ENCODE data around the gene MRPL28. TPM values are rescaled to one million over a fixed set of nuclear protein-coding genes. Genes with fewer than 3 reads are reported as not detected.
A peak's percentile ranks its signal among the peaks of the same experiment; 100 is the strongest.

The MRPL28 gene
- total and polyA plus RNA-seq, 9 donors: 46.1 to 52.6 (median 49.8) TPM

DNA sequence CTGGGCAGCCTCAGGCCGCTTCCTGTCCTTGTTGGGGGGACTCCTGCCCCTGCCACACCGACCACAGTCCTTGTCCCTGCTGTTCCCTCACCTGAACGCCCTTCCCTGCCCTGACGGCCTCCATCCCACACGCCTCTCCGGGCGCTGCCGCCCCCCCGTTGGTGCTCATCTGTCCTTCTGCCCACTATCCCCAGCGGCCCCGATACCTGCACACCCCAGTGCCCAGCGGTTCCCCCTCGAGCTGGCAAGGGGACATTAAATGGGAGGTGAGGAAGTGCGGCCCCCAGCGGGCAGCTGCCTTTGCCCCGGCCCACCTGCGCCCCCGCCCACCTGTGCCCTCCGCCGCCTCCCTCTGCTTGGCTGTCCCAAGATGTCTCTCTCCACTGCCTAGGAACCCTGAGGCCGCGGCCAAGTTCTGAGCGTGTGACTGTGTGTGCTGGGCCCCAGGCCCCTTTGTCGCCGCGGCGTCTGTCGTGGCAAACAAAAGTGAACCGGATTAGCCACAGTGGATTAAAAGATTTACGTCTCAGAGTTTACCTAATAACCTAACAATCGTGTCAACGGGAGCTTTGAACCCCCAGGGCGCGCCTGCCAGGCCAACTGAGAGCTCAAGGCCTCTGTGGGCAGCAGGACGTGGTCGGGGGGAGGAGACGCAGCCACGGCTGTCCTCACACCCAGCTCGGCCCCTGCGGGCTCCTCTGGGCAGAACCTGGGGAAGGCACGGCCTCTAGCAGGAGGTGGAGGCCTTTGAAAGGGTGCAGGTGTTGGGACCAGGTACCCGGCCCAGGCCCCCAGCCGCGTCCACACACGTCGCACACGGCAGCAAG, 10.3 kb downstream of the MRPL28 start:
- H3K9me3 ChIP-seq (replicated peaks; ENCODE audit: control insufficient read depth, low read depth, low read length): no peaks in the 10 kb centered on the region
- H3K4me1 ChIP-seq (ENCODE audit: control insufficient read depth, insufficient read depth, low read length): no peaks in the 10 kb centered on the region
- H3K27ac ChIP-seq (ENCODE audit: low read length): no peak overlapping the region
- H3K27me3 ChIP-seq (ENCODE audit: control insufficient read depth, insufficient read depth, low read length): peaks cover 11% of the 10 kb centered on the region
- DNase-seq: no peak
- H3K4me3 ChIP-seq (ENCODE audit: low read length): no peak overlapping the region
- 84% methylated on average over 32 of the region's 47 CpGs for WGBS (ENCODE audit: insufficient coverage)
- no peaks in the 10 kb centered on the region for H3K36me3 ChIP-seq (ENCODE audit: control insufficient read depth, insufficient read depth, low read length)

DNA sequence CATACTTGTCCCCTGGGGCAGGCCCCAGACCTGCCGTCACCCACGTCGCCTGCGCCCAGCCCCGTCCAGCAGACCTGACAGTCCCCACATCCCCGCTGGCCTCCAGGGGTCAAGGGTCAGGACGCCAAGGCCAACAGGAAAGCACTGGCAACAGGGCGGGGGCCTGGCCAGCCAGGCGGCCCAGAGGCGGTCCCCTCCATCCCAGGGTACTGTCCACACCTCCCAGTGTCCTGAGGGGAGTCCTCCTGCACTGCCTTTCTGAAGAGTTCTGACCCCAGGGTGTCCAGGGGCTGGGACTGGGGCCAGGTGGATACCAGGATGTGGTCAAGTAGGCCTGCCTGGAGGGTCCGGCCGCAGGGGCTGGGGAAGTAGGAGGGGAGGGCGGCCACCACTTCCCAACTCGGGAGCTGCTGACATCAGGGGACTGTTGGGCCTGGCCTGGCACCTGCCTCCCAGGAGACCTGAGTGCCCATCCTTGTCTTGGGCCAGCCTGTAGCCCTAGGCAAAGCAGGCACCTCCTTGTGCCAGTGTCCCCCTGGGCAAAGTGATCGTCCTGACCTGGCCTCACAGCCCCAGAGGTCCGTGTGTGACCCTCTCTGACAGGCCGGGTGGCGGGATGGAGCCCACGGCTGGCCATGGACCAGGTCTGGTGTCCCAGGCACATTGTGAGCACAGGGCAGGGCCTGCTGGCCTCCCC, 11.1 kb downstream of the MRPL28 start:
- 54% methylated on average over 16 of the region's 19 CpGs for WGBS (ENCODE audit: insufficient coverage)
- Histone ChIP-seq H3K36me3 (ENCODE audit: control insufficient read depth, insufficient read depth, low read length) (no peaks in the 10 kb centered on the region), H3K4me3 (ENCODE audit: low read length) (no peak overlapping the region), H3K27me3 (ENCODE audit: control insufficient read depth, insufficient read depth, low read length) (peaks cover 5% of the 10 kb centered on the region), H3K27ac (ENCODE audit: low read length) (no peak overlapping the region), H3K4me1 (ENCODE audit: control insufficient read depth, insufficient read depth, low read length) (no peaks in the 10 kb centered on the region), H3K9me3 (replicated peaks; ENCODE audit: control insufficient read depth, low read depth, low read length) (no peaks in the 10 kb centered on the region)
- no peak for DNase-seq

DNA sequence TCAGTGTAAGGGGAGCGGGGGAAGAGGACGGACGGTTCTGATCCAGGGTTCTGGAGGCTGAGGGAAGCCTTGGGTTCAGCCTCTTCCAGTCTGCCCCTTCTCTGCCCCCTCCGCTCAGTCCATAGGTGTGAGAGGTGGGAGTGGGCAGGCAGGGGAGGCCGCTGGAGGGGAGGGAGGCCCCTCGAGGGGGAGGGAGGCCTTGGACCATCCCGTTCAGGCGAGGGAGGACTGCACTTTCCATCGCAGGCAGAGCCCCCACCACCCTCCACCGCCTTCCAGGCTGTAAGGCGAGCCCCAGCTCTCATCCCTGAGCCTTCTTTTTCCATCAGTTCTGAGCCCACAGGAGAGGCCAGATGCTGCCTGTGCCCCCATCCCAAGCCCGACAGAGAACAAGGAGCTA, 13.6 kb downstream of the MRPL28 start:
- Histone ChIP-seq H3K27me3 (ENCODE audit: control insufficient read depth, insufficient read depth, low read length) (no peaks in the 10 kb centered on the region), H3K9me3 (replicated peaks; ENCODE audit: control insufficient read depth, low read depth, low read length) (no peaks in the 10 kb centered on the region), H3K36me3 (ENCODE audit: control insufficient read depth, insufficient read depth, low read length) (no peaks in the 10 kb centered on the region), H3K4me3 (ENCODE audit: low read length) (no peak overlapping the region), H3K4me1 (ENCODE audit: control insufficient read depth, insufficient read depth, low read length) (peaks cover 4% of the 10 kb centered on the region), H3K27ac (ENCODE audit: low read length) (no peak overlapping the region)
- DNase-seq: no peak
- 43% methylated on average over 6 of the region's 12 CpGs for WGBS (ENCODE audit: insufficient coverage)

DNA sequence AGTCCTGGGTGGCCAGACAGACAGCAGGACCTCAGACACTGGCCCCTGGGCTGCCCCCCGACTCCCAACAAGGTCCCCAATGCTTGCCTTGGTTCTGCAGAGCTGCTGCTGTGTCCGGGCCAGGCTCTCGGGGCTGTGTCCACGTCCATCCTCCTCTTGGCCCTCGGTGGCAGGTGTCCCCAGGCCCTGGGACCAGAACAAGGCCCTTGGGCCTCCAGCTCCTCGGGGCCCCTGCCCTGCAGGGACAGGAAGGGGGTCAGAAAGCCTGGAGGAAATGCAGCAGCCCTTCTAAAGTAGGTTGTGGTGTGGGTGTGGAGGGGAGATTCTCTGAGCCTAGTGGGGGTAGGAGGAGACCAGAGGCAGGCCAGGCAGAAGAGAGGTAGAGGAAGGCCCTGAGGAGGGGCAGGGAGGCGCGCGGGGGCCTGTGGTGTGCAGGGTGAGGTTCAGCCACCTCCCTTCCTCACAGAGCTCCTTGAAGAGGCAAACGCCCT, 15.3 kb downstream of the MRPL28 start:
- Histone ChIP-seq H3K36me3 (ENCODE audit: control insufficient read depth, insufficient read depth, low read length) (peaks cover 6% of the 10 kb centered on the region), H3K4me3 (ENCODE audit: low read length) (no peak overlapping the region), H3K9me3 (replicated peaks; ENCODE audit: control insufficient read depth, low read depth, low read length) (no peaks in the 10 kb centered on the region), H3K4me1 (ENCODE audit: control insufficient read depth, insufficient read depth, low read length) (peaks cover 12% of the 10 kb centered on the region), H3K27ac (ENCODE audit: low read length) (no peak overlapping the region), H3K27me3 (ENCODE audit: control insufficient read depth, insufficient read depth, low read length) (no peaks in the 10 kb centered on the region)
- DNase-seq: no peak
- WGBS (ENCODE audit: insufficient coverage): 70% methylated on average over 10 of the region's 10 CpGs

DNA sequence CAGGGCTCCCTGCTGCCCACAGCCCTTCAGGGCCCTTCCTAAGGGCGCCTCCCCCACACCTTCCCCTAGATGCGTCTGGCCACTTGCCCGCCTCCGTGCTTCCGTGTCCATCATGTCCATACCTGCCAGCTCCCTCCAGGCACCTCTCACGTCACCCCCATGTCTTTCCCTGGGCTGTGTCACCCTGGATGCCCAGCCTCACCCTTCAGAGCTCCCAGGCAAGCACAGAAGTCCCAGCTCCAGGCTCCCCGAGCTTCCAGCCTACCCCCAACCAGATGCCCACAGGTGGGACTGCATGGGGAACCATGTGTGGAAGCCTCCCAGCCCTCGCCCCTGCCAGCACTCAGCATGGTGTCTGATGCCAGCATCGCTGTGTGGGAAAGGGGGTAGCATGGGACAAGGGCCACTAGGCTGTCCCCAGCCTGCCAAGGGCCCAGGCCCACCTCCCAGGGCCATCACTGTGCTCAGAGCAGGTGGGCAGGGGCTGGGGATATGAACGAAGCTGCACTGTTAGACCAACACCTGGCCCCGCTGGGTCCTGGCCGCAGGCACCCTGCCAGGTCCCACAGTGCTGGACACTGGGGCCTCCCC, 16.0 kb downstream of the MRPL28 start:
- Histone ChIP-seq H3K27ac (ENCODE audit: low read length) (no peak overlapping the region), H3K4me3 (ENCODE audit: low read length) (no peak overlapping the region), H3K27me3 (ENCODE audit: control insufficient read depth, insufficient read depth, low read length) (no peaks in the 10 kb centered on the region), H3K36me3 (ENCODE audit: control insufficient read depth, insufficient read depth, low read length) (peaks cover 12% of the 10 kb centered on the region), H3K4me1 (ENCODE audit: control insufficient read depth, insufficient read depth, low read length) (peaks cover 12% of the 10 kb centered on the region), H3K9me3 (replicated peaks; ENCODE audit: control insufficient read depth, low read depth, low read length) (no peaks in the 10 kb centered on the region)
- no peak for DNase-seq
- 79% methylated on average over 10 of the region's 12 CpGs for WGBS (ENCODE audit: insufficient coverage)

DNA sequence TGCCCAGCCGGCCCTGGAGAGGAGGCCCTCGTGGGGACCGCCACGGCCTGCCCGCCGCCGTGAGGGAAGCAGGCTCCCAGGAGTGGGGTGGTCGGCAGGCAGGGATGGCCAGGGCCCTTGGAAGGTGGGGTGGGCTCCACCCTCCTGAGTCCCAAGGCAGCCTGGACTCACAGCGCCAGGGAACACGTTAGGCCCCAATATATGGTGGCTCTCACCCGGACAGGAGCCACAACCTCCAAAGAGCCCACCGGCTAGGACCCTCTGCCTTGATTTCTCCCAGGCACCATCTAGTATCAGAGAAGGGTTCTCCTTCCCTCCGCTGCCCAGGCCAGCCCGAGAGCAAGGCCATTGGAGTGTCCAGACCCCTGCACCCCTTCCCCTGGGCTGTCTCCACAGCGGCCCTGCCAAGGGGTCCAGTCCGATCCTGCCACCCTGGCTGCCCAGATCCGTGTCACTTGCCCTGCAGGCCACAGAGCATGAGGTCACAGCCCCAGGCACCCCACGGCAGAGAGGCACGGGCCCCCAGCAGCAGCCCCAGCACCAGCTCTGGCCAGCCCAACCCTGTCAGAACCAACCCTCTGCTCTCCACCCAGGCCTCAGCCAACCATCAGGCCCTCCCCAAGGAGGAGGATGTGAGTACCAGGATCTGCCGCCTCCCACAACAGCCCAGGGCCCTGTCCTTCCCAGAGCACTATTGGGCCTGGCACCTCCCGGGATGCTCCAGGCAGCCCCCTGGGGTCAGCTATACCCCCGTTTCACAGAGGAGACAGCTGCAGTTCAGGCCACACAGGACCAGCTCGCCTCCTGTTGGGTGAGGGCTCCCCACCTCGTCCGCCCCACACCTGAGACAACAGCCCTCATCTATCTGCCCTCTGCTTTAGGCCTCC, 16.7 kb downstream of the MRPL28 start:
- Histone ChIP-seq H3K27ac (ENCODE audit: low read length) (peak overlapping the region; percentile 20), H3K4me3 (ENCODE audit: low read length) (peak overlapping the region; percentile 33), H3K36me3 (ENCODE audit: control insufficient read depth, insufficient read depth, low read length) (peaks cover 16% of the 10 kb centered on the region), H3K4me1 (ENCODE audit: control insufficient read depth, insufficient read depth, low read length) (peaks cover 12% of the 10 kb centered on the region), H3K9me3 (replicated peaks; ENCODE audit: control insufficient read depth, low read depth, low read length) (no peaks in the 10 kb centered on the region), H3K27me3 (ENCODE audit: control insufficient read depth, insufficient read depth, low read length) (no peaks in the 10 kb centered on the region)
- 53% methylated on average over 24 of the region's 25 CpGs for WGBS (ENCODE audit: insufficient coverage)
- DNase-seq: no peak

DNA sequence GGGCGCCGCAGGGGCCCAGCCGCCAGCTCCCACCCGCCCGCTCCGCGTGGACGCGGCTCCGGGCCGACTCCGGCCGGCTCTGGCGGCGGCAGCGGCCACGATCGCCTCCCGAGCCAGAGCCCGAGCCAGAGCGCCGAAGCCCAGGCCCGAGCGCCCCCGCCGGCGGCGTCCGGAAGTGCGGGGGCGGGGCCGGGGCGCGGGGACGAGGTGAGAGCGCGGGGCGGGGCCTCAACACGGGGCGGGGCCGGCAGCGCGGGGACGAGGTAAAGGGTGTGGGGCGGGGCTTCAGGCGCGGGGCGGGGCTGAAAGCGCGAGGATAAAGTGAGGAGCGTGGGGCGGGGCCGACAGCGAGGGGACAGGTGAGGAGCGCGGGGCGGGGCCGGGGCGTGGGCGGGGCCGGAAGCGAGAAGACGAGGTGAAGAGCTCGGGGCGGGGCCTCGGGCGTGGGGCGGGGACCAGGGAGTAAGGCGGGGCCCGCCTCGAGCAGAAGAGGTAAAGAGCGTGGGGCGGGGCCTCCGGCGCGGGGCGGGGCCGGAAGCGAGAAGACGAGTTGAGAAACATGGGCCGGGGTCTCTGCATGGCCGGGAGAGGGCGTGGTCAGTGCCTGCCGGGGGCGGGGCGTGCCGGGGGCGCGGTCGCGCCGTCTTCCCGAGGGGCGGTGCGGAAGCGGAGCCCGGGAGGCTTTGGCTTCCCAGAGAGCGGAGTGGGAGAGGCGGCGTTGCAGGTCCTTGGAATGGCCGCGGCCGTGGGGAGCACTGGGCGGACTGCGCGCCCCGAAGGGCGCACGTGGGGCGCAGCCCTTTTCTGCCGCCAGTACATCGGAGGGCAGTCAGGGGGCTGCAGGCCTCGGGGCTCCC, 17.6 kb downstream of the MRPL28 start, which contains the start of gene AXIN1:
AXIN1 (minus strand) TSS at position 177 of the 857 bp plus-strand sequence. CDS start 5,698 bp downstream, outside the sequence.
- peak within 1 kb of the TSS; percentile 62 for H3K4me3 ChIP-seq (ENCODE audit: low read length)
- no peaks in the 10 kb centered on the region for H3K9me3 ChIP-seq (replicated peaks; ENCODE audit: control insufficient read depth, low read depth, low read length)
- H3K27ac ChIP-seq (ENCODE audit: low read length): peak within 1 kb of the TSS; percentile 20
- H3K36me3 ChIP-seq (ENCODE audit: control insufficient read depth, insufficient read depth, low read length): peaks cover 18% of the 10 kb centered on the region
- H3K27me3 ChIP-seq (ENCODE audit: control insufficient read depth, insufficient read depth, low read length): no peaks in the 10 kb centered on the region
- peaks cover 12% of the 10 kb centered on the region for H3K4me1 ChIP-seq (ENCODE audit: control insufficient read depth, insufficient read depth, low read length)
- peak; percentile 94 for DNase-seq
- under 1% methylated on average over 90 of the region's 113 CpGs for WGBS (ENCODE audit: insufficient coverage)

DNA sequence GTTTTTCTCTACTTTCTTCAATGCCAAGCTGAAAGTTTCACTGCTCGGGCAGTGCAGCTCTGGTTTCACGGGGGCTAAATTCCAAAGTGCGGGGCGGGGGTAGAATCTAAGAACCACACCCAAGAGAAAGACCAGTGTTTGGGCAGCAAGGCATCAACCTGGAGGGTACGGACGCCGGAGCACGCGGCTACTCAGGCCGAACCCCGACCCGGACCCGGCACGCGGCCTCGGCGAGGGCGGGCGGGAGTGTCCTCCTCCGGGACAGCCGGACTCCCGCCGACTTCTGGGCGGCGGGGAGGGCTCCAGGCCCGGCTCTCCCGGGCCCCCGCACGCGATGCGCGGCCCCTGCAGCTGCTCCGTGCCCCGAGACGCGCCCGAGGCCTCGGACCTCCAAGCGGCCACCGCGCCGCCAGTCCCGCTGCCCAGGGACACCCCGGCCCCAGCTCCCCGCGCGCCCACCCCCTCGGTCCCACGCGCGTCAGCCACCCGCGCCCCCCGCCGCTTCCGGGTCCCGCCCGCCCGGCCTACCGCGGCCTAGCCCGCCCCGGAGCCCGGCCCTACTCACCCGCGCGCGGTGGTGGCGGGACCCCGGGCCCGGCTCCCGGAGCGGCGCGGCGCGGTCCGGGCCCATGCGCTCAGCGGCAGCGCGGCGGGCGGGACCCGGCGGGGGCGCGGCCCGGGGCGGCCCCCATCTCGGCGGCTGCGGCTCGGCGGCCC, 18.4 kb downstream of the MRPL28 start:
- under 1% methylated on average over 94 of the region's 95 CpGs for WGBS (ENCODE audit: insufficient coverage)
- H3K4me3 ChIP-seq (ENCODE audit: low read length): peak overlapping the region; percentile 62
- H3K27me3 ChIP-seq (ENCODE audit: control insufficient read depth, insufficient read depth, low read length): no peaks in the 10 kb centered on the region
- peaks cover 25% of the 10 kb centered on the region for H3K36me3 ChIP-seq (ENCODE audit: control insufficient read depth, insufficient read depth, low read length)
- peaks cover 12% of the 10 kb centered on the region for H3K4me1 ChIP-seq (ENCODE audit: control insufficient read depth, insufficient read depth, low read length)
- peak; percentile 41 for DNase-seq
- no peak overlapping the region for H3K27ac ChIP-seq (ENCODE audit: low read length)
- no peaks in the 10 kb centered on the region for H3K9me3 ChIP-seq (replicated peaks; ENCODE audit: control insufficient read depth, low read depth, low read length)

Measured in muscle of leg (tissue), 11 donors.